Left renal cortex interstitium (tissue), 4 donors: ENCODE data around the gene SH2B2. TPM values are rescaled to one million over a fixed set of nuclear protein-coding genes. Genes with fewer than 3 reads are reported as not detected.
A peak's percentile ranks its signal among the peaks of the same experiment; 100 is the strongest.
"Not testable (repeated sequence)": the region's sequence is repeated elsewhere in the genome, so short reads cannot be mapped to it uniquely, and the experiment has no call there.

Experiments used
- DNase-seq, 4 donors: peaks; one replicate each; pipeline ENCODE4 v3.0.0-alpha.2; 2013; ENCODE audit warnings: low read depth in 4 of 4, low spot score in 2 of 4, missing footprints in 1 of 4
- polyA plus RNA-seq, 4 donors: library from polyadenylated mRNA; unstranded; fragments of 120-200 nt; gene quantifications; one replicate each; pipeline ENCODE4 v1.2.1, GENCODE V29; 2013; ENCODE audit not compliant: insufficient read length in 4 of 4

The SH2B2 gene
- polyA plus RNA-seq, 4 donors, result 3.4 to 6.0 (median 4.9) TPM

- DNase-seq, result no peak
Observed at GRCh38 chr7:102303669-102304422, 17.2 kb downstream of the SH2B2 start.

DNA sequence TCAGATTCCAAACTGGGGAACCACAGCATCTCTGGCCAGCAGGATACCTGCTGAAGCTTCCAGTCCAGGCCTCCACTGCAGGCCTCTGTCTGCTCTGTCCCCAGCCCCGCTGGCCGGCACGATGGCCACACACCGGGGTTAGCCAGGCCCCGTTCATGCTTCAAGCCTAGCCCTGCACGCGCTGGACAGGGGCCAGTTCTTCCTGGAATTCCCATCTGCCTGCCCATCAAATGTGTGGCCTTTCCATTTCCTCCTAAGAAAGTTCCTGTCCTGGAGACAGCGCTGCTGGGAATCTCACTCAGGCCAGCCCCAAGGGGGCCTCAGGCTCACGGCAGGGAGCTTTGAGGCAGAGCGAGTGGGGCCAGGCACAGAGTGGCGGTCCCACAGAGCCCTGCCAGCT is 18.0 kb downstream of the SH2B2 start:
- no peak for DNase-seq

GRCh38 chr7:102305414-102306268 is 19.0 kb downstream of the SH2B2 start:
- DNase-seq, result no peak

DNA sequence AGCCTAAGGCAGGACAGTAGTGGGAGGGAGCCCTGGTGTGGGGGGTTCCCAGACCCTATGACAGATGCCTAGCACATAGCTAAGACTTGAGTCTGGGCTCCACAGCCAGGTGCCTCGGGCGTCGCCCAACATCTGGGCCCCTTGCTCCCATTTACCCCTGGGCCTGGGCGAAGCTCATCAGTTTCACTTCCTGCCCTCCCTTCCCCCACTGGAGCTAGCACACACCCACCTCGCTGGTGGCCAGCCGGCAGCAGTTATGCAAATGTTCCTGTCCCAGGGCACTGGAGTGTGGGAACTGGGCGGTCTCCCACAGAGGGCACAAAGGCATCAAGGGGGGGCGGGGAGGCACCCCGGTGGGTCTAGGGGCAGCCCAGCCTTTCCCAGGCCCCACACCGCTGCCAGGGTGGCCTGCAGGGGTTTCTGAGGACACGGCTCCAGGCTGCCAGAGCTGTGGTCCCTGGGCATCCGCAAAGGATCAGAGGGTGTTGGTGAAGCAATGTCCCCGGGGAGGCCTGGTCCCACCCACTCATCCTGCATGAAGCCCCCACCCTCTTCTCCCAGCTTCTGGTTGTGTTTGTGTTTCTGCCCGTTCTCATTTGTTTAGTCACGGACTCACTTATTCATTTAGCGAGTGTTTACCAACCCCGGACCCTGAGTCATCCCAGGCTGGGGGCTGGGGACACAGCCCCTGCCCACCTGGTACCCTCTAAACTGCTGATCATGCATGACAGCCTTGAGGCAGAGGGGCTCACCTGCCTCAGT is 20.4 kb downstream of the SH2B2 start:
- DNase-seq, result peak in 1 of 4 donors; percentile 68

GRCh38 chr7:102310414-102310815 is 23.7 kb downstream of the SH2B2 start:
- DNase-seq, result no peak

GRCh38 chr7:102312317-102312716 is 25.6 kb downstream of the SH2B2 start:
- no peak for DNase-seq

DNA sequence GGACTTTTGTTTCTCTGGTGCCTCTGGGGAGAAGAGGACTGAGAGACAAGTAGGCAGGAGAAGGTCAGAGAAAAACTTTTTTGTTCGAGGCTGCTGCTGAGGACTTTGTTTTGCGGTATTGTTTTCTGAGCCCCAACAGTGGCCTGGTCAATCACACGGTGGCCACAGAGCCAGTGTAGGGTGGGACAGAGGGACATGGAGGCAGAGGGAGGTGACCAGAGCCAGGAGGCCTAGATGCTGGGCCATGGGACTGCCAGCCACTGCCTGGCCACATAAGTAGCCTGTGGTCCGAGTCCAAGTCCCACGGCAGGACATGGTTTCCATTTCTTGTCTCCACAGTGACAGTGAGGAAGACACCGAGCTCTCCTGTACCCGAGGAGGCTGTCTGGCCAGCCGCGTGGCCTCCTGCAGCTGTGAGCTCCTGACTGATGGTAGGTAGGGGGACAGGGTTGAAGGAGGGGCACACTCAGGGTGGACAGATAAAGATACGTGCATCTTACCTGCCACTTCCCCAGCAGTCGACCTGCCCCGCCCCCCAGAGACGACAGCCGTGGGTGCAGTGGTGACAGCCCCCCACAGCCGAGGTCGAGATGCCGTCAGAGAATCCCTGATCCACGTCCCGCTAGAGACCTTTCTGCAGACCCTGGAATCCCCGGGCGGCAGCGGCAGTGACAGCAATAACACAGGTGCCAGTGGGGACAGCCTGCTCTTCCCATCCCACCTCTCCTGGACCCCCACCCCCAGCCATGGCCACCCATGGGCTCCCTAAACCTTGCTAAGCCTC is 27.5 kb downstream of the SH2B2 start:
- DNase-seq, result no peak

DNA sequence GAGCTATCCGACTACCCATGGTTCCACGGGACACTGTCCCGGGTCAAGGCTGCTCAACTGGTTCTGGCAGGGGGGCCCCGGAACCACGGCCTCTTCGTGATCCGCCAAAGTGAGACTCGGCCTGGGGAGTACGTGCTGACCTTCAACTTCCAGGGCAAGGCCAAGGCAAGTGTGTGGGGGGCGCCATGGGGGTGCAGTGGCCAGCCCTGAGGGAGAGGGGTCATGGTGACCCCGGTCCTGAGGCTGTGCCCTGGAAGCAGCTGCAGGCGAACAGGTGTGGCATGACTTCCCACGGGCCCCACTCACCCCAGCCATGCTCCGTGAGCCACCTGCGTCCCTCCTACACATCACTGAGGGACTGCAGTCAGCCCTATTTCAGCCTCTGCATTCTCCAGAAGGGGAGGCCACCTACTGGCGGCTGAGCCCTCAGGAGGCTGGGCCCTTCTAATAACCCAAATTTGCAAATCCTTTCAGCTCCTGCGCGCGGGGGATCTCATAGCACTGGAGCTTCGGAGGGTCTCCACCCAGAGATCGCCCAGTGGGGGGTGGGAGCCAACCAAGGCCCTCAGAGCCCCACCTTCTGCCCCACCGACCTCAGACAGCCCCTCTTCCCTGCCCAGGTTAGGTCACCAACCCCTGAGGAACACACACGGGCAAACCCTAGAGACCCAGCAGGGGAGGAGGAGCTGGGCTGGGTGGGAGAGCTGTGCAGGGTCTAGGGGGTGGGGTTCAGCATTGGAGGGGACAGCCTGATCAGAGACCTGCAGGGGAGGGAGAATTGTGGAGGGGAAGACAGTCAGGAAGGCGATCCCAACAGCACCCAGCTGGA is 30.8 kb downstream of the SH2B2 start:
- DNase-seq, result no peak

DNA sequence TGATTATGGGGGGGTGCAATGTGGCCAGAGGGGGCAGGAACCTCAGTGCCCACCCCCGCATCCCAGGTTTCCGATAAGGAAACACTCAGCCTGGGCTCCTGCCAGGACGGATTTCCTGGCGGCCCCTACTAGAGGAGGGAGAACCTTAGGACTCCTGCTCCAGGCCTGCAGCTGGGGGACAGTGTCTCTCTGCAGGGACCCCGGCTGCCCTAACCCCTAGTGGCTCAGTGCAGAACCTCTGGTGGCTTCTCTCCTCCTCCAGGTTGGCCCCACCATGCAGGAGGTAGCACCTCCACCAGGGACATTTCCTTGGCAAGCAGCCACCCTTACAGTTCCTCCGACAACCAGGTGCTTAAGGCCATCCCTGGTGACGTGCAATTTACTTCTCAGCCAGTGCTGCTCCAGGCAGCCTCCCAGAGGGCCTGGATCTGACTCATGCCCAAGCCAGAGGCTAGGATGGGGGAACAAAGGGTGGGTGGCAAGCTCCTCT is 31.9 kb downstream of the SH2B2 start:
- DNase-seq, result no peak

- no peak for DNase-seq
Observed at GRCh38 chr7:102319671-102320070, 33.0 kb downstream of the SH2B2 start.

DNA sequence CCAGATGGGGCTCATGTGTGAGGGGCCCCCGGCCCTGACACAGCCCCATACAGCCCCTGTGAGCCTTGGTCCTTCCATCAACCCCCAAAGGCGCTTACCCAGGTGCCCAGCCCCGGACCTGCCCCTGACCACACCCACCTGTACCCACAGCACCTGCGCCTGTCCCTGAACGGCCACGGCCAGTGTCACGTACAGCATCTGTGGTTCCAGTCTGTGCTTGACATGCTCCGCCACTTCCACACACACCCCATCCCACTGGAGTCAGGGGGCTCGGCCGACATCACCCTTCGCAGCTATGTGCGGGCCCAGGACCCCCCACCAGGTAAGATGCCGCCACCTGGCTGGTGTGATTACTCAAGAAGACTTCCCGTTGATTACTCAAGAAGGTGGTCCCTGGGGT is 33.5 kb downstream of the SH2B2 start:
- DNase-seq, result no peak

DNA sequence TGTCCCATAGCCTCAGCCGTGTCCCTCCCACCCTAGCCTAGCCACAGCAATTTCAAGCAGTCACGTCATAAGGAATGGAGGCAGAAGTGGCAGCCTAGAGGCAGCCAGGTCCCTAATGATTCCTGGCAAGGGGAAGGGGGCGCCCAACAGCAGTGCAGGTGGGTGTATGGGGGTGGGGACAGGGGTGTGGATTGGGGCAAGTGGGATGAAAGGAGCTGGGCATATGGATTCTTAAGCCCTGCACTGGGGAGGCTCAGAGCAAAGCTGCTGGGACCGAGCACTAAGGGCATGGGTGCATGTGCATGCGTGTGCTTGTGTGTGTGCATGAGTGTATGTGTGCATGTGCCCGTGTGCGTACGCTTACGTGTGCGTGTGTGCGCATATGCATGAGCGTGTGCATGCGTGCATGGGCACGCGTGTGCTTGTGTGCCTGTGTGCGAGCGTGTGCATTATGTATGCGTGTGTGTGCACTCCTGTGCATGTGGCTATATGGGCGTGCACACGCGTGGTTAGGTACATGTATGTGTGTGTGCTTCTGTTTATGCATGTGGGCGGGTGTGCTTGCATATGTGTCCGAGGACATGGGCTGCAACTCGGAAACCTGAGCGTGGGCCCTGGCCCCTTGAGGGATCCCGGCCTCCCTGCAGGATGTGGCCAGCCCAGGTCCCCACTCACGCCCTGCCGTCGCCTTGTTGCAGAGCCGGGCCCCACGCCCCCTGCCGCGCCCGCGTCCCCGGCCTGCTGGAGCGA is 34.1 kb downstream of the SH2B2 start:
- DNase-seq, result no peak

DNA sequence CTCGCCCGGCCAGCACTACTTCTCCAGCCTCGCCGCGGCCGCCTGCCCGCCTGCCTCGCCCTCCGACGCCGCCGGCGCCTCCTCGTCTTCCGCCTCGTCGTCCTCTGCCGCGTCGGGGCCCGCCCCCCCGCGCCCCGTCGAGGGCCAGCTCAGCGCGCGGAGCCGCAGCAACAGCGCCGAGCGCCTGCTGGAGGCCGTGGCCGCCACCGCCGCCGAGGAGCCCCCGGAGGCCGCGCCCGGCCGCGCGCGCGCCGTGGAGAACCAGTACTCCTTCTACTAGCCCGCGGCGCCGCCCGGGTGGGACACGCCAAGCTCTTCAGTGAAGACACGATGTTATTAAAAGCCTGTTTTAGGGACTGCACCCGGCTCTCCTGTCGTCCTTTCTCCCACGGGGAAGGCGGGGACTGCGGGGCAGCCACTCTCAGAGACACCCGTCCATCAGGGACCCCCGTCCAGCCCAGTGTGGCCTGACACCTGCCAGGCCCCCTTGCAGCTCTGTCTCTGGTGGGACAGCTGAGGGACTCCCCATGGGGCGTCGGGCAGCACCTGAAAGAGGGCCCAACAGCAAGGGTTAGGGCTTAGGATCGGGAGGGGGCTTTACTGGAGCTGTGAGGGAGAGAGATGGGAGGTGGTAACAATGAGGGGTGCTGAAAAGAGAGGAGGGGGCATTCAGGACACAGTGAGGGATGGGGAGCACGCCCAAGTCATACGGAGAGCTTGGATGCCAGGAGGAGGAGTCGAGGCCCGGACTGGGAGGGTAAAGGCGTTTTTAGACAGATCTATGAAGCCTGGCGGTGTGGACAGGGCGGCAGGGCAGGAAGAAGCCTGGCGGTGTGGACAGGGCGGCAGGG is 34.9 kb downstream of the SH2B2 start:
- no peak for DNase-seq

- no peak for DNase-seq
Observed at GRCh38 chr7:102322202-102322715, 35.6 kb downstream of the SH2B2 start.

GRCh38 chr7:102323914-102324195 is 37.2 kb downstream of the SH2B2 start:
- no peak for DNase-seq

GRCh38 chr7:102325106-102325505 is 38.4 kb downstream of the SH2B2 start:
- not testable (repeated sequence) for DNase-seq

GRCh38 chr7:102326157-102326889 is 39.7 kb downstream of the SH2B2 start:
- DNase-seq, result no peak
